ENCODE data around the gene BCL2L14.

DNA sequence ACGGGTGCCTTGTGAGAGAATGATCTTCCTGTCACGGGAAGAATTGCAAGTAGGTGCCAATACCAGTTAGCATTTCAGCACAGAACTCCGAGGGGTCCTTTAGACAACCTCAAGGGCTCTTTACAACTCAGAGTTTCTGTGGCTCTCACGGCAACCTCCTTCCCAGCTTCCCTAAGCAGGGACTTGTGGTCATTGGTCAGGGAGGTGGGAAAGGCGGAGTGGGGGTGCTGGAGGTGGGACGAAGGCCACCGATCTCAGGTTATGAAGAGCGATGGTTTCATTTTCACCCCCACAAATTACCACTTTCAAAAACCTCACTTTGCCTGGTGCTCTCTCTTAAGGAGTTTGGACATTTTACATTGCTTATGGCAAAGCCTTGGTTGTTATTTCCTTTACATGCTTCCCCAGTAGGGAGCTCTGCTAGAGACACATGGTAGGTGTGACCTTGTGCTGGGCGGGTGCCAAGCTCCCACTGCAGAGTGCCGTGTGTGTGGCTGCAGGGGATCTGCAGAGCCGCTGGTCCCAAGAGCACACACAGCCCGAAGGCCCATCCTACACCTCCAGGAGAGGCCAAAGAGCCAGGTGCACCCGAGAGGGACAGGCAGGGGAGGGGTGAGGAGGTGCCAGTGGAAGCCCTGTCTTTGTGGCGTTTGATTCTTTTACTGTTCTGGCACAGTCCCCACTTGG, 21.4 kb downstream of the BCL2L14 start:
- no peak for TF ChIP-seq CTCF (optimal IDR thresholded peaks at IDR 0.05 in 1 of 3, IDR thresholded peaks at IDR 0.05 in 1 of 3, conservative IDR thresholded peaks at IDR 0.05 in 1 of 3; ENCODE audit: extremely low read depth in 1 of 3, insufficient read depth in 2 of 3, low read length in 3 of 3)
- TF ChIP-seq EZH2 (IDR thresholded peaks at IDR 0.05; ENCODE audit: low read length): no peak
